HCT116 (cell line): Measurements from ENCODE around the gene ZBTB7C.

Source experiments
- ATF3 ChIP-seq: IDR thresholded peaks from 2 replicates; pipeline ENCODE4 v1.6.1; 2012
- CEBPB ChIP-seq: IDR thresholded peaks from 2 replicates; pipeline ENCODE4 v1.6.1; 2012; ENCODE audit warnings: low read depth
- CTCF ChIP-seq, 3 experiments: fragments of 200-600 bp in 1 of 3; sonication (generic) in 1 of 3; IDR thresholded peaks in 2 of 3; conservative IDR thresholded peaks in 1 of 3; 2 replicates each; pipeline ENCODE4 v1.5.1; 2012 to 2017; ENCODE audit warnings: low read depth in 2 of 3, low read length in 2 of 3, antibody characterized with exemption in 1 of 3, borderline replicate concordance in 1 of 3, control low read depth in 1 of 3, mild to moderate bottlenecking in 1 of 3, mixed read lengths in 1 of 3, mixed run types in 1 of 3, moderate library complexity in 1 of 3; ENCODE audit not compliant: insufficient read depth in 1 of 3
- EGR1 ChIP-seq: IDR thresholded peaks from 2 replicates; pipeline ENCODE4 v1.6.1; 2012; ENCODE audit warnings: low read depth
- EZH2 ChIP-seq: fragments of 200-600 bp; sonication (generic); IDR thresholded peaks from 2 replicates; pipeline ENCODE4 v1.6.1; 2017; ENCODE audit warnings: antibody characterized with exemption, mixed run types
- EZH2phosphoT487 ChIP-seq: fragments of 200-600 bp; IDR thresholded peaks from 2 replicates; pipeline ENCODE4 v1.6.1; 2018; ENCODE audit warnings: antibody characterized with exemption, borderline replicate concordance
- MAX ChIP-seq: IDR thresholded peaks from 2 replicates; pipeline ENCODE4 v1.6.1; 2012
- POLR2A ChIP-seq: IDR thresholded peaks from 2 replicates; pipeline ENCODE4 v1.7.0; 2011; ENCODE audit warnings: borderline replicate concordance; ENCODE audit not compliant: insufficient read depth, insufficient read length; ENCODE audit errors: extremely low read depth
- POLR2AphosphoS5 ChIP-seq: IDR thresholded peaks from 2 replicates; pipeline ENCODE4 v1.6.1; 2011; ENCODE audit warnings: mild to moderate bottlenecking, low read depth, low read length, moderate library complexity
- REST ChIP-seq: IDR thresholded peaks from 2 replicates; pipeline ENCODE4 v1.6.1; 2012; ENCODE audit warnings: low read depth
- SRF ChIP-seq: IDR thresholded peaks from 2 replicates; pipeline ENCODE4 v1.6.1; 2012; ENCODE audit warnings: low read depth
- TCF7L2 ChIP-seq: IDR thresholded peaks from 2 replicates; pipeline ENCODE4 v1.7.0; 2011; ENCODE audit warnings: borderline replicate concordance, inconsistent platforms; ENCODE audit not compliant: insufficient read depth, insufficient read length; ENCODE audit errors: extremely low read depth
- YY1 ChIP-seq: IDR thresholded peaks from 2 replicates; pipeline ENCODE4 v1.6.1; 2011; ENCODE audit warnings: low read length, low read depth, moderate library complexity, mild to moderate bottlenecking; ENCODE audit not compliant: insufficient replicate concordance; ENCODE audit errors: extremely low read depth

GRCh38 chr18:48031641-48032040 lies 377.5 kb downstream of the ZBTB7C start:
- TF ChIP-seq CTCF (IDR thresholded peaks at IDR 0.05 in 2 of 3, conservative IDR thresholded peaks at IDR 0.05 in 1 of 3; ENCODE audit: borderline replicate concordance in 1 of 3, insufficient read depth in 1 of 3, low read depth in 2 of 3, low read length in 2 of 3): no peak
- TF ChIP-seq POLR2AphosphoS5: no peak
- TF ChIP-seq ATF3: no peak
- no peak for TF ChIP-seq EGR1
- TF ChIP-seq YY1: no peak
- TF ChIP-seq POLR2A: no peak
- no peak for TF ChIP-seq TCF7L2
- no peak for TF ChIP-seq EZH2phosphoT487
- no peak for TF ChIP-seq EZH2
- TF ChIP-seq REST: no peak
- no peak for TF ChIP-seq CEBPB
- TF ChIP-seq SRF: no peak
- no peak for TF ChIP-seq MAX
